Neuronal stem cell (in vitro differentiated cells): ENCODE measurements around the gene APOL2.

Experiments
- DNase-seq: peaks from one replicate; pipeline ENCODE4 v3.0.0-alpha.2; 2013; ENCODE audit warnings: low spot score
- H2AFZ ChIP-seq: one replicate; pipeline ENCODE4 v1.6.1; 2013; ENCODE audit warnings: mild to moderate bottlenecking, low read length, inconsistent platforms
- H2AK5ac ChIP-seq: 2 replicates; pipeline ENCODE4 v1.6.1; 2013; ENCODE audit warnings: low read depth, mild to moderate bottlenecking, inconsistent platforms, low read length, moderate library complexity, mixed read lengths
- H2BK120ac ChIP-seq: 2 replicates; pipeline ENCODE4 v1.6.1; 2013; ENCODE audit warnings: low read depth, mild to moderate bottlenecking, inconsistent platforms, low read length, moderate library complexity, mixed read lengths
- H2BK12ac ChIP-seq: one replicate; pipeline ENCODE4 v1.6.1; 2013; ENCODE audit warnings: low read length, inconsistent platforms
- H2BK15ac ChIP-seq: 2 replicates; pipeline ENCODE4 v1.6.1; 2013; ENCODE audit warnings: mild to moderate bottlenecking, low read length, inconsistent platforms, mixed read lengths
- H2BK5ac ChIP-seq: one replicate; pipeline ENCODE4 v1.6.1; 2013; ENCODE audit warnings: inconsistent platforms, mild to moderate bottlenecking, low read length, moderate library complexity
- H3K14ac ChIP-seq: one replicate; pipeline ENCODE4 v1.6.1; 2013; ENCODE audit warnings: low read length, inconsistent platforms
- H3K18ac ChIP-seq: 2 replicates; pipeline ENCODE4 v1.6.1; 2013; ENCODE audit warnings: low read length, inconsistent platforms
- H3K23ac ChIP-seq: 2 replicates; pipeline ENCODE4 v1.6.1; 2013; ENCODE audit warnings: low read depth, mild to moderate bottlenecking, mixed read lengths, low read length, inconsistent platforms; ENCODE audit not compliant: poor library complexity
- H3K27ac ChIP-seq: replicated peaks from 3 replicates; pipeline ENCODE4 v1.5.1; 2013; ENCODE audit warnings: low read length, inconsistent platforms
- H3K27me3 ChIP-seq, 3 experiments: 2 replicates each; pipeline ENCODE4 v1.6.1; 2013; ENCODE audit warnings: low read length in 3 of 3, mild to moderate bottlenecking in 2 of 3, inconsistent platforms in 1 of 3, low read depth in 1 of 3, mixed read lengths in 1 of 3, moderate library complexity in 1 of 3; ENCODE audit not compliant: control insufficient read depth in 3 of 3, insufficient read depth in 3 of 3
- H3K36me3 ChIP-seq, 2 donors: replicated peaks in 1 of 2; 2 replicates each; pipeline ENCODE4 v1.6.1; 2013; ENCODE audit warnings: low read length in 2 of 2; ENCODE audit not compliant: control insufficient read depth in 2 of 2, insufficient read depth in 2 of 2
- H3K4ac ChIP-seq: 2 replicates; pipeline ENCODE4 v1.6.1; 2013; ENCODE audit warnings: inconsistent platforms, mild to moderate bottlenecking, low read length, moderate library complexity
- H3K4me1 ChIP-seq, 2 donors: 1 replicate in 1 of 2; 2 replicates in 1 of 2; pipeline ENCODE4 v1.6.1; 2013; ENCODE audit warnings: low read length in 2 of 2, low read depth in 1 of 2; ENCODE audit not compliant: control insufficient read depth in 2 of 2, insufficient read depth in 1 of 2
- H3K4me2 ChIP-seq: one replicate; pipeline ENCODE4 v1.6.1; 2013; ENCODE audit warnings: mild to moderate bottlenecking, low read length, inconsistent platforms; ENCODE audit not compliant: insufficient read depth, poor library complexity, severe bottlenecking
- H3K4me3 ChIP-seq, 2 donors: 2 replicates each; pipeline ENCODE4 v1.5.1; 2013; ENCODE audit warnings: low read length in 2 of 2, mild to moderate bottlenecking in 2 of 2, inconsistent platforms in 1 of 2, moderate library complexity in 1 of 2
- H3K79me1 ChIP-seq: one replicate; pipeline ENCODE4 v1.6.1; 2013; ENCODE audit warnings: low read depth, mild to moderate bottlenecking, inconsistent platforms, low read length, moderate library complexity
- H3K9ac ChIP-seq: one replicate; pipeline ENCODE4 v1.6.1; 2013; ENCODE audit warnings: mild to moderate bottlenecking, low read depth, low read length, inconsistent platforms; ENCODE audit not compliant: poor library complexity
- H3K9me3 ChIP-seq, 2 donors: replicated peaks in 1 of 2; 2 replicates each; pipeline versions ENCODE3 to v1.6.1; 2013; ENCODE audit warnings: low read length in 2 of 2, mild to moderate bottlenecking in 2 of 2, inconsistent platforms in 1 of 2, low read depth in 1 of 2, mixed read lengths in 1 of 2, moderate library complexity in 1 of 2; ENCODE audit not compliant: control insufficient read depth in 2 of 2, insufficient read depth in 1 of 2
- H4K8ac ChIP-seq: one replicate; pipeline ENCODE4 v1.6.1; 2013; ENCODE audit warnings: low read depth, mild to moderate bottlenecking, inconsistent platforms, low read length, moderate library complexity
- H4K91ac ChIP-seq: one replicate; pipeline ENCODE4 v1.6.1; 2013; ENCODE audit warnings: low read length, low read depth, mild to moderate bottlenecking, inconsistent platforms; ENCODE audit not compliant: poor library complexity
- WGBS, 2 donors: extraction: QIAGEN DNeasy Blood & Tissue Kit; methylation state at CpG; one replicate each; pipeline ENCODE4 v1.1.7; 2013; ENCODE audit warnings: missing lambda C conversion rate in 2 of 2, mixed read lengths in 1 of 2; ENCODE audit not compliant: insufficient read length in 2 of 2, insufficient replicate concordance in 1 of 2; ENCODE audit errors: extremely low coverage in 2 of 2; 5-methylcytosine and 5-hydroxymethylcytosine counted together

The APOL2 gene

DNA sequence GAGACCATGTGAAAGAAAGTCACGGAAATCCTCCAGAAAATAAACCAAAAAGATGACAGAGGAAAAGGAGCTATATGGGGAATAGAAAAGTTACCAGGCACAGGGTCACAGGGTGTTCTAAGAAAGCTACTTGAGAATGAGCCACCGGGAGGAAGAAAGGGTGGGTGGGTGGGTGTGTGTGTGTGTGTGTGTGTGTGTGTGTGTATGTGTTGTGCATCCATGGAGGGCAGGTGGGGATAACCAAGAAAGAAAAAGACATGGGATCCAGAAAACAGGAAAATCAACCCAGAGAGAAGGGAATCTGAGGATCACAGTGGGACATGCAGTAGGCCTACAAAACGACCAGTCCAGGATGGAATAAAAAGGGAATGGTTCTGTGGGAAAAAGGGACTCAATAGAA, 3.7 kb downstream of the APOL2 start:
- no peak for DNase-seq
- Histone ChIP-seq H4K8ac (no peak overlapping the region), H3K4me1 (peaks cover 10% of the 10 kb centered on the region in 2 donors), H3K27ac (no peak overlapping the region), H2AK5ac (no peak overlapping the region), H3K9me3 (peaks cover 0 to 9% of the 10 kb centered on the region in 2 donors), H3K9ac (no peak overlapping the region), H2BK120ac (no peak overlapping the region), H3K27me3 (no peaks in the 10 kb centered on the region), H2BK15ac (no peak overlapping the region), H4K91ac (no peak overlapping the region), H3K4me2 (no peak overlapping the region), H3K4me3 (no peak overlapping the region), H2AFZ (no peak overlapping the region), H3K23ac (no peak overlapping the region), H3K79me1 (no peaks in the 10 kb centered on the region), H3K36me3 (peaks cover 0 to 42% of the 10 kb centered on the region in 2 donors), H3K4ac (no peak overlapping the region), H3K14ac (no peak overlapping the region), H2BK12ac (no peak overlapping the region), H2BK5ac (no peak overlapping the region), H3K18ac (no peak overlapping the region)
- WGBS, 2 donors, result no CpG with 5 or more reads among the region's 3 CpGs

GRCh38 chr22:36234919-36235318, 4.4 kb downstream of the APOL2 start:
- no peak for DNase-seq
- Histone ChIP-seq H2BK120ac (no peak overlapping the region), H2AK5ac (no peak overlapping the region), H3K79me1 (no peaks in the 10 kb centered on the region), H2BK5ac (no peak overlapping the region), H3K27ac (no peak overlapping the region), H4K8ac (no peak overlapping the region), H3K4me1 (peaks cover 8 to 9% of the 10 kb centered on the region in 2 donors), H2AFZ (no peak overlapping the region), H3K14ac (no peak overlapping the region), H3K4ac (no peak overlapping the region), H3K23ac (no peak overlapping the region), H3K9ac (no peak overlapping the region), H3K4me3 (no peak overlapping the region), H2BK15ac (no peak overlapping the region), H3K27me3 (no peaks in the 10 kb centered on the region), H3K18ac (no peak overlapping the region), H2BK12ac (no peak overlapping the region), H4K91ac (no peak overlapping the region), H3K9me3 (peaks cover 0 to 9% of the 10 kb centered on the region in 2 donors), H3K36me3 (peaks cover 0 to 49% of the 10 kb centered on the region in 2 donors), H3K4me2 (no peak overlapping the region)
- no CpG with 5 or more reads among the region's 2 CpGs for WGBS, 2 donors

- no peak overlapping the region for H2BK12ac ChIP-seq
Measured at GRCh38 chr22:36234213-36234612, 5.1 kb downstream of the APOL2 start.

GRCh38 chr22:36233796-36234195, 5.5 kb downstream of the APOL2 start:
- no CpG with 5 or more reads among the region's 7 CpGs for WGBS, 2 donors
- Histone ChIP-seq H3K27ac (no peak overlapping the region), H2AFZ (no peak overlapping the region), H2BK15ac (no peak overlapping the region), H3K14ac (no peak overlapping the region), H3K4me1 (peaks cover 4 to 7% of the 10 kb centered on the region in 2 donors), H3K36me3 (peaks cover 0 to 51% of the 10 kb centered on the region in 2 donors), H3K4ac (no peak overlapping the region), H2AK5ac (no peak overlapping the region), H4K91ac (no peak overlapping the region), H3K9ac (no peak overlapping the region), H3K23ac (no peak overlapping the region), H3K79me1 (no peaks in the 10 kb centered on the region), H4K8ac (no peak overlapping the region), H3K27me3 (no peaks in the 10 kb centered on the region), H3K4me3 (no peak overlapping the region), H3K18ac (no peak overlapping the region), H3K9me3 (peaks cover 0 to 9% of the 10 kb centered on the region in 2 donors), H2BK120ac (no peak overlapping the region), H2BK12ac (no peak overlapping the region), H2BK5ac (no peak overlapping the region), H3K4me2 (no peak overlapping the region)
- no peak for DNase-seq

More at GRCh38 chr22:36234213-36234612, 5.1 kb downstream of the APOL2 start:
- H3K9me3 ChIP-seq, result peaks cover 0 to 9% of the 10 kb centered on the region in 2 donors
- no peak overlapping the region for H2AFZ ChIP-seq
- H2BK120ac ChIP-seq, result no peak overlapping the region
- no peak overlapping the region for H3K9ac ChIP-seq
- H3K14ac ChIP-seq, result no peak overlapping the region
- no peak overlapping the region for H2BK5ac ChIP-seq
- no peak overlapping the region for H2BK15ac ChIP-seq
- no peak overlapping the region for H4K91ac ChIP-seq
- H3K4me1 ChIP-seq, result peaks cover 4 to 8% of the 10 kb centered on the region in 2 donors
- no peak overlapping the region for H3K18ac ChIP-seq
- H3K27me3 ChIP-seq, result no peaks in the 10 kb centered on the region
- H3K36me3 ChIP-seq, result peaks cover 0 to 49% of the 10 kb centered on the region in 2 donors
- no peak overlapping the region for H3K23ac ChIP-seq
- no peaks in the 10 kb centered on the region for H3K79me1 ChIP-seq
- H3K4ac ChIP-seq, result no peak overlapping the region
- H4K8ac ChIP-seq, result no peak overlapping the region
- no peak overlapping the region for H3K4me2 ChIP-seq
- H2AK5ac ChIP-seq, result no peak overlapping the region
- H3K4me3 ChIP-seq, result no peak overlapping the region
- DNase-seq, result no peak
- no CpG with 5 or more reads among the region's 2 CpGs for WGBS, 2 donors
- H3K27ac ChIP-seq, result no peak overlapping the region
